K562 (cell line): ENCODE results near the gene ZNF326. TPM values are rescaled to one million over a fixed set of nuclear protein-coding genes. Genes with fewer than 3 reads are reported as not detected.
A peak's percentile ranks its signal among the peaks of the same experiment; 100 is the strongest.
"Not testable (repeated sequence)": the region's sequence is repeated elsewhere in the genome, so short reads cannot be mapped to it uniquely, and the experiment has no call there.

Source experiments
- ATAC-seq: fragments of 200-7000 bp; cut with Tn5 transposase; 3 replicates; pipeline ENCODE4 v1.9.1; 2020; ENCODE audit warnings: moderate library complexity
- BruUV-seq: library from RNA; stranded (reverse); fragments of 400-500 nt; replicated peaks from 2 replicates; lab custom pipeline; 2021; lab: Mats Ljungman, UMichigan
- CTCF ChIA-PET: fragments of 300-600 bp; formaldehyde crosslinking; extraction: SDS; loops from one replicate; lab custom pipeline; 2021; ENCODE audit warnings: low intra/inter-chr PET ratio; lab: Yijun Ruan, JAX
- POLR2A ChIA-PET: fragments of 300-600, 350-650 bp; sonication (Branson Sonifier 250); formaldehyde crosslinking; extraction: SDS; loops from one replicate; lab custom pipeline; 2021; ENCODE audit warnings: antibody characterized with exemption, inconsistent platforms; lab: Yijun Ruan, JAX
- DNase-seq, 4 experiments: peaks; one replicate each; pipeline versions ENCODE4 v3.0.0 to v3.0.0-alpha.2; 2011 to 2018; ENCODE audit warnings: low spot score in 3 of 4, mixed read lengths in 3 of 4; ENCODE audit errors: extremely low read depth in 1 of 4
- FAIRE-seq: peaks from 2 replicates; lab custom pipeline; 2011; peaks lifted over from hg19 to GRCh38; lab: Jason Lieb, UNC
- H2AFZ ChIP-seq: 2 replicates; pipeline ENCODE4 v1.6.0; 2011; ENCODE audit warnings: low read depth, low read length, control low read depth, inconsistent platforms
- H3K27ac ChIP-seq: fragments of 200-600 bp; 3 replicates; pipeline ENCODE4 v1.8.0; 2011; ENCODE audit warnings: low read depth, mild to moderate bottlenecking, control low read depth, inconsistent platforms, low read length, moderate library complexity, mixed read lengths; ENCODE audit errors: extremely low read depth
- H3K27me3 ChIP-seq, 2 experiments: fragments of 300-600 bp in 1 of 2; 2 replicates in 1 of 2; 3 replicates in 1 of 2; pipeline versions ENCODE4 v1.6.0 to v1.8.0; 2011; ENCODE audit warnings: inconsistent platforms in 2 of 2, low read length in 2 of 2, mild to moderate bottlenecking in 1 of 2, mixed read lengths in 1 of 2, moderate library complexity in 1 of 2; ENCODE audit not compliant: control insufficient read depth in 2 of 2, insufficient read depth in 2 of 2
- H3K36me3 ChIP-seq: fragments of 300-600 bp; 3 replicates; pipeline ENCODE4 v1.8.0; 2011; ENCODE audit warnings: mild to moderate bottlenecking, low read length, inconsistent platforms; ENCODE audit not compliant: control insufficient read depth, insufficient read depth
- H3K4me1 ChIP-seq, 2 experiments: fragments of 200-600 bp in 1 of 2; replicated peaks in 1 of 2; 2 replicates in 1 of 2; 3 replicates in 1 of 2; pipeline versions ENCODE4 v1.5.1 to v1.8.0; 2011; ENCODE audit warnings: inconsistent platforms in 2 of 2, low read length in 2 of 2, mild to moderate bottlenecking in 1 of 2, mixed read lengths in 1 of 2, moderate library complexity in 1 of 2; ENCODE audit not compliant: control insufficient read depth in 2 of 2, insufficient read depth in 2 of 2
- H3K4me2 ChIP-seq: 2 replicates; pipeline ENCODE4 v1.6.1; 2011; ENCODE audit warnings: low read length, control low read depth, inconsistent platforms, mixed read lengths; ENCODE audit not compliant: insufficient read depth
- H3K4me3 ChIP-seq: fragments of 200-600 bp; sonication (generic), shearing (Covaris generic); 2 replicates; pipeline ENCODE4 v1.5.1; 2016; ENCODE audit warnings: control low read depth, inconsistent platforms
- H3K79me2 ChIP-seq: fragments of 200-600 bp; 3 replicates; pipeline ENCODE4 v1.8.0; 2011; ENCODE audit warnings: low read length, inconsistent platforms; ENCODE audit not compliant: control insufficient read depth, insufficient read depth
- H3K9ac ChIP-seq, 2 experiments: 2 replicates each; pipeline versions ENCODE4 v1.6.0 to v1.6.1; 2011; ENCODE audit warnings: low read depth in 2 of 2, low read length in 2 of 2, control low read depth in 1 of 2, inconsistent platforms in 1 of 2, mild to moderate bottlenecking in 1 of 2, mixed read lengths in 1 of 2; ENCODE audit not compliant: insufficient read depth in 1 of 2
- H3K9me1 ChIP-seq: one replicate; pipeline ENCODE4 v1.6.0; 2011; ENCODE audit warnings: inconsistent platforms, mild to moderate bottlenecking, low read length, moderate library complexity; ENCODE audit not compliant: control insufficient read depth, insufficient read depth
- H3K9me3 ChIP-seq: replicated peaks from 2 replicates; pipeline ENCODE4 v1.5.1; 2011; ENCODE audit warnings: low read depth, low read length, inconsistent platforms; ENCODE audit not compliant: control insufficient read depth, insufficient read depth
- H4K20me1 ChIP-seq: replicated peaks from 2 replicates; pipeline ENCODE4 v1.6.1; 2011; ENCODE audit warnings: low read length, inconsistent platforms, mixed read lengths; ENCODE audit not compliant: control insufficient read depth, insufficient read depth
- XRCC5 ChIP-seq: fragments of 200-400 bp; formaldehyde crosslinking; IDR thresholded peaks from 2 replicates; pipeline ENCODE4 v1.6.1; 2017; ENCODE audit warnings: low read depth, mild to moderate bottlenecking, low read length
- ZBTB33 ChIP-seq: sonication (generic); formaldehyde crosslinking; IDR thresholded peaks from 2 replicates; pipeline ENCODE4 v1.8.1; 2023; ENCODE audit warnings: mild to moderate bottlenecking, missing genetic modification reagents
- ZNF717 ChIP-seq: fragments of 250-450 bp; sonication (Bioruptor Pico); IDR thresholded peaks from 2 replicates; pipeline ENCODE4 v1.5.0; 2021
- WGBS: fragments of 100-300 bp; shearing (Covaris generic); methylation state at CpG from one replicate; pipeline ENCODE4 v1.1.6; 2016; ENCODE audit warnings: low coverage, mixed read lengths; ENCODE audit not compliant: insufficient coverage; ENCODE audit errors: missing lambda C conversion rate; 5-methylcytosine and 5-hydroxymethylcytosine counted together
- in situ Hi-C: fragments of 300-500 bp; cut with MboI; formaldehyde crosslinking; loops from 4 replicates; pipeline ENCODE4 v1.15.0; 2018; ENCODE audit warnings: inconsistent platforms, mixed read lengths
- intact Hi-C: fragments of 100-400 bp; cut with micrococcal nuclease; formaldehyde crosslinking; loops from 2 replicates; pipeline ENCODE4 v1.14.2; 2022
- polyA plus RNA-seq, 8 experiments: library from polyadenylated mRNA; depleted of rRNA in 4 of 8; stranded (reverse) in 5 of 8; unstranded in 3 of 8; fragments of >200 nt; fragmentation: Nextera tagmentation in 2 of 8; fragmentation: Illumina TruSeq in 1 of 8; extraction: Ambion mirVana in 2 of 8; extraction: Trizol in 1 of 8; gene quantifications; 2 replicates each; pipeline versions ENCODE4 v1.2.1 to v1.2.3, GENCODE V29; 2011 to 2014; ENCODE audit warnings: inconsistent platforms in 1 of 8, missing spikeins in 1 of 8
- total RNA-seq, 7 experiments: library from RNA; depleted of rRNA in 6 of 7; stranded (reverse); fragments of >200 nt in 6 of 7; fragmentation: Illumina TruSeq in 2 of 7; extraction: Trizol in 2 of 7; gene quantifications; 2 replicates each; pipeline versions ENCODE4 v1.2.1 to v1.2.3, GENCODE V29; 2011 to 2021; ENCODE audit warnings: low replicate concordance in 1 of 7

Gene ZNF326
- total and polyA plus RNA-seq, 9 of the 15 experiments (the other 6 are each of a cell fraction or from before 2014, with no cell fraction given): 7.2 to 33.2 (median 20.1) TPM

GRCh38 chr1:89980605-89981004 is 14.3 kb upstream of the ZNF326 start (continued):
- TF ChIP-seq ZNF717 (CRISPR knock-in tag) (no peak), XRCC5 (no peak)

GRCh38 chr1:89982846-89983245 is 12.1 kb upstream of the ZNF326 start:
- H3K9ac ChIP-seq, DNase-seq, H3K36me3 ChIP-seq, BruUV-seq, H3K4me2 ChIP-seq, H3K27me3 ChIP-seq, H3K9me1 ChIP-seq, CTCF ChIA-PET, H3K79me2 ChIP-seq, H4K20me1 ChIP-seq, FAIRE-seq, H3K4me3 ChIP-seq, H3K27ac ChIP-seq, ATAC-seq, H3K4me1 ChIP-seq, POLR2A ChIA-PET, H3K9me3 ChIP-seq: not testable (repeated sequence)
- 66% methylated on average over 2 of the region's 2 CpGs for WGBS
- intact Hi-C loops (loop anchor here (10.0 kb wide), 1 partner anchor 498 kb away; no protein-coding TSS in a partner anchor), in situ Hi-C loops (loop anchor here (25.0 kb wide), 1 partner anchor 871 kb away; no protein-coding TSS in a partner anchor)
- peak overlapping the region; percentile 29; the same call in 1 of the 2 replicates for H2AFZ ChIP-seq

GRCh38 chr1:89984564-89985116 is 10.3 kb upstream of the ZNF326 start:
- intact Hi-C loops (loop anchor here (5.0 to 10.0 kb wide), 3 partner anchors 82 to 500 kb away; partner anchors contain the start of gene LRRC8C), in situ Hi-C loops (loop anchor here (5.0 to 25.0 kb wide), 2 partner anchors 177 to 872 kb away; no protein-coding TSS in a partner anchor)
- H3K4me2 ChIP-seq: not testable (repeated sequence)

More at GRCh38 chr1:89984564-89985116, 10.3 kb upstream of the ZNF326 start:
- H3K36me3 ChIP-seq, H3K4me3 ChIP-seq, BruUV-seq, CTCF ChIA-PET, DNase-seq, H3K9ac ChIP-seq, H3K9me3 ChIP-seq, H3K4me1 ChIP-seq, H3K27me3 ChIP-seq, H3K9me1 ChIP-seq, FAIRE-seq: not testable (repeated sequence)
- WGBS: no CpG with 5 or more reads among the region's 33 CpGs
- POLR2A ChIA-PET: interaction anchor here (0.6 kb wide), 1 partner anchor 58 kb away, joined by 4 read pairs; no protein-coding TSS in a partner anchor
- peak; percentile 87 for TF ChIP-seq ZBTB33 (CRISPR knock-in tag)
- TF ChIP-seq, all 486 proteins: peak for 1; not testable (repeated sequence) for 485
- not testable (repeated sequence) for H3K27ac ChIP-seq, H4K20me1 ChIP-seq, ATAC-seq, H2AFZ ChIP-seq, H3K79me2 ChIP-seq
